ENCODE measurements around the gene SCRG1.
A peak's percentile ranks its signal among the peaks of the same experiment; 100 is the strongest.

SCRG1 gene

GRCh38 chr4:173371292-173372192, 27.4 kb downstream of the SCRG1 start:
- no peak for TF ChIP-seq CTCF (IDR thresholded peaks at IDR 0.05)
- intact Hi-C loops (cut with DNase I; ENCODE audit: low total_unique reads): loop anchor here (2.0 to 5.0 kb wide), 2 partner anchors 37 to 151 kb away; partner anchors contain the start of gene HMGB2
- H3K27me3 ChIP-seq: no peaks in the 10 kb centered on the region
- H3K4me1 ChIP-seq: peaks cover 0 to 60% (median 21%) of the 10 kb centered on the region in 4 donors
- H3K4me3 ChIP-seq: peak overlapping the region; percentile 68 to 94
- peak; percentile 65 to 90 for DNase-seq
- peak overlapping the region; percentile 91 to 99 for H3K27ac ChIP-seq
- peaks cover 0 to 10% (median 0%) of the 10 kb centered on the region in 3 donors for H3K36me3 ChIP-seq
- no peaks in the 10 kb centered on the region for H3K9me3 ChIP-seq

GRCh38 chr4:173370477-173371291, 28.2 kb downstream of the SCRG1 start, which contains the start of gene SAP30:
Gene SAP30, plus strand, starts transcription at chr4:173370954. Its CDS starts 229 bp downstream, at chr4:173371183.
- peak; percentile 99 to 100 for DNase-seq
- H3K4me1 ChIP-seq: peaks cover 0 to 54% (median 18%) of the 10 kb centered on the region in 4 donors
- peaks cover 0 to 2% (median 0%) of the 10 kb centered on the region in 3 donors for H3K36me3 ChIP-seq
- intact Hi-C loops (cut with DNase I; ENCODE audit: low total_unique reads): loop anchor here (2.0 to 5.0 kb wide), 2 partner anchors 36 to 152 kb away; partner anchors contain the start of gene HMGB2
- no peak for TF ChIP-seq CTCF (IDR thresholded peaks at IDR 0.05)
- peak within 1 kb of the TSS; percentile 68 to 94 for H3K4me3 ChIP-seq
- H3K27ac ChIP-seq: peak within 1 kb of the TSS; percentile 91 to 99
- H3K9me3 ChIP-seq: no peaks in the 10 kb centered on the region
- H3K27me3 ChIP-seq: no peaks in the 10 kb centered on the region

- Histone ChIP-seq H3K4me3 (peak overlapping the region; percentile 68 to 94), H3K36me3 (no peaks in the 10 kb centered on the region), H3K27ac (peak overlapping the region; percentile 91 to 99), H3K4me1 (peaks cover 0 to 52% (median 13%) of the 10 kb centered on the region in 4 donors), H3K27me3 (no peaks in the 10 kb centered on the region), H3K9me3 (no peaks in the 10 kb centered on the region)
- peak; percentile 88 to 94 for DNase-seq
- intact Hi-C loops (cut with DNase I; ENCODE audit: low total_unique reads): loop anchor here (2.0 to 5.0 kb wide), 2 partner anchors 35 to 152 kb away; partner anchors contain the start of gene HMGB2
- TF ChIP-seq CTCF (IDR thresholded peaks at IDR 0.05): no peak
Measured at GRCh38 chr4:173370130-173370476, 28.8 kb downstream of the SCRG1 start.

- no peak for DNase-seq
- Histone ChIP-seq H3K27me3 (no peaks in the 10 kb centered on the region), H3K27ac (peak overlapping the region; percentile 25 to 99), H3K4me3 (peak overlapping the region; percentile 21 to 68), H3K9me3 (no peaks in the 10 kb centered on the region), H3K36me3 (no peaks in the 10 kb centered on the region), H3K4me1 (peaks cover 0 to 30% (median 8%) of the 10 kb centered on the region in 4 donors)
- TF ChIP-seq CTCF (IDR thresholded peaks at IDR 0.05): no peak
- intact Hi-C loops (cut with DNase I; ENCODE audit: low total_unique reads): no loop called here
Measured at GRCh38 chr4:173367946-173368345, 31.0 kb downstream of the SCRG1 start.

- Histone ChIP-seq H3K27ac (peak overlapping the region; percentile 25 to 99), H3K9me3 (no peaks in the 10 kb centered on the region), H3K36me3 (no peaks in the 10 kb centered on the region), H3K4me1 (peaks cover 0 to 28% (median 8%) of the 10 kb centered on the region in 4 donors), H3K27me3 (no peaks in the 10 kb centered on the region), H3K4me3 (peak overlapping the region in 1 of 2 donors; percentile 68)
- intact Hi-C loops (cut with DNase I; ENCODE audit: low total_unique reads): no loop called here
- DNase-seq: no peak
- TF ChIP-seq CTCF (IDR thresholded peaks at IDR 0.05): no peak
Measured at GRCh38 chr4:173367285-173367684, 31.6 kb downstream of the SCRG1 start.
